Body of pancreas (tissue), 4 donors: ENCODE results near the gene ANKRD12.

ENCODE experiments used
- CTCF ChIP-seq, 7 experiments: fragments of 450-650 bp in 4 of 7; fragments of 200-600 bp in 3 of 7; sonication (generic) in 3 of 7; IDR thresholded peaks; one replicate each; pipeline ENCODE4 v1.5.1; 2016 to 2019; ENCODE audit warnings: antibody characterized with exemption in 7 of 7
- POLR2A ChIP-seq, 3 donors: fragments of 450-650 bp; IDR thresholded peaks; one replicate each; pipeline ENCODE4 v1.6.1; 2016; ENCODE audit warnings: antibody characterized with exemption in 3 of 3, mild to moderate bottlenecking in 2 of 3

- TF ChIP-seq CTCF (IDR thresholded peaks at IDR 0.05) (no peak), POLR2A (IDR thresholded peaks at IDR 0.05) (no peak)
These were observed 3.4 kb upstream of the ANKRD12 start for GRCh38 chr18:9133225-9133624.
